ENCODE data around the gene OR11H6. TPM values are rescaled to one million over a fixed set of nuclear protein-coding genes. Genes with fewer than 3 reads are reported as not detected.
"Not testable (repeated sequence)": the region's sequence is repeated elsewhere in the genome, so short reads cannot be mapped to it uniquely, and the experiment has no call there.

Gene OR11H6
- total and polyA plus RNA-seq, 5 donors from 2014 or later, result not detected

GRCh38 chr14:20190596-20190995 is 32.9 kb upstream of the OR11H6 start, which contains the start of gene OR11G2:
TSS of gene OR11G2 (plus strand) at chr14:20190896. CDS start at chr14:20197438, 6,542 bp downstream.
- no peak for DNase-seq
- Histone ChIP-seq H3K4me3 (ENCODE audit: low read depth, low read length) (no peak within 1 kb of the TSS), H3K36me3 (ENCODE audit: control insufficient read depth, insufficient read depth, low read length) (no peaks in the 10 kb centered on the region), H3K27ac (ENCODE audit: insufficient read depth, low read length, poor library complexity, severe bottlenecking) (no peak within 1 kb of the TSS), H3K4me1 (ENCODE audit: control insufficient read depth, insufficient read depth, low read length, poor library complexity, severe bottlenecking) (no peaks in the 10 kb centered on the region), H3K9me3 (ENCODE audit: control insufficient read depth in 2 of 2, low read length in 2 of 2) (no peaks in the 10 kb centered on the region), H3K27me3 (ENCODE audit: control insufficient read depth, insufficient read depth, low read length) (no peaks in the 10 kb centered on the region)
- ATAC-seq (ENCODE audit: low read depth in 2 of 2), result no peak
- Mint-ChIP-seq H3K27me3 (peaks cover 15% of the 10 kb centered on the region), H3K9me3 (no peaks in the 10 kb centered on the region), H3K36me3 (no peaks in the 10 kb centered on the region), H3K4me3 (no peak within 1 kb of the TSS), H3K4me1 (peaks cover 0 to 2% (median 0%) of the 10 kb centered on the region in 4 donors), H3K27ac (no peak within 1 kb of the TSS)

- Histone ChIP-seq H3K9me3 (ENCODE audit: control insufficient read depth in 2 of 2, low read length in 2 of 2) (no peaks in the 10 kb centered on the region), H3K36me3 (ENCODE audit: control insufficient read depth, insufficient read depth, low read length) (no peaks in the 10 kb centered on the region), H3K4me3 (ENCODE audit: low read depth, low read length) (no peak overlapping the region), H3K27me3 (ENCODE audit: control insufficient read depth, insufficient read depth, low read length) (no peaks in the 10 kb centered on the region), H3K27ac (ENCODE audit: insufficient read depth, low read length, poor library complexity, severe bottlenecking) (no peak overlapping the region), H3K4me1 (ENCODE audit: control insufficient read depth, insufficient read depth, low read length, poor library complexity, severe bottlenecking) (no peaks in the 10 kb centered on the region)
- H3K4me3 Mint-ChIP-seq, result no peak overlapping the region
- peaks cover 0 to 2% (median 0%) of the 10 kb centered on the region in 4 donors for H3K4me1 Mint-ChIP-seq
- no peak for ATAC-seq (ENCODE audit: low read depth in 2 of 2)
- H3K9me3 Mint-ChIP-seq, result no peaks in the 10 kb centered on the region
- H3K27ac Mint-ChIP-seq, result no peak overlapping the region
- DNase-seq, result no peak
- H3K27me3 Mint-ChIP-seq, result peaks cover 15% of the 10 kb centered on the region
- no peaks in the 10 kb centered on the region for H3K36me3 Mint-ChIP-seq
Measured at GRCh38 chr14:20191396-20191795, 32.1 kb upstream of the OR11H6 start.

DNA sequence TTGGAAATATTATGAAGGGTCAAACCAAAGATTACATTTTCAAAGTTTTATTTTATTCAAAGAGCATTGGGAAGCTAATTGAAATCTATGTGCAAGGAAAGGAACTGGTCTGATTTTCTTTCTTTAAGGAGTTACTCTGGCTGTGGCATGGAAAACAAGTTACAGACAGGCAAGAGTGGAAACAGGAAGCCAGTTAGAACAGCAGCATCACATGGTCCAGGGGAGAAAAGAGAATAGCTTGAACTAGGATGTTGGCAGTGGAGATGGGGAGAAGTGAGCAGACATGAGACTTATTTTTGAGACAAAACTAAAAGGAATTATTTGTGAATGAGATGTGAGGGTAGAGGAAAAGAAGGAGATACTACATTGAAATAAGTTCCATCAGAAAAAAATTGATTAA is 29.4 kb upstream of the OR11H6 start:
- H3K27me3 ChIP-seq (ENCODE audit: control insufficient read depth, insufficient read depth, low read length), result peaks cover 2% of the 10 kb centered on the region
- Mint-ChIP-seq H3K4me3 (no peak overlapping the region), H3K4me1 (peaks cover 0 to 2% (median 0%) of the 10 kb centered on the region in 4 donors), H3K9me3 (peaks cover 0 to 1% (median 0%) of the 10 kb centered on the region in 7 donors), H3K36me3 (no peaks in the 10 kb centered on the region), H3K27ac (no peak overlapping the region), H3K27me3 (peaks cover 10% of the 10 kb centered on the region)
- no peaks in the 10 kb centered on the region for H3K9me3 ChIP-seq (ENCODE audit: control insufficient read depth in 2 of 2, low read length in 2 of 2)
- no peaks in the 10 kb centered on the region for H3K4me1 ChIP-seq (ENCODE audit: control insufficient read depth, insufficient read depth, low read length, poor library complexity, severe bottlenecking)
- H3K36me3 ChIP-seq (ENCODE audit: control insufficient read depth, insufficient read depth, low read length), result no peaks in the 10 kb centered on the region
- ATAC-seq (ENCODE audit: low read depth in 2 of 2) (no peak), DNase-seq (no peak)
- no peak overlapping the region for H3K27ac ChIP-seq (ENCODE audit: insufficient read depth, low read length, poor library complexity, severe bottlenecking)
- H3K4me3 ChIP-seq (ENCODE audit: low read depth, low read length), result no peak overlapping the region

DNA sequence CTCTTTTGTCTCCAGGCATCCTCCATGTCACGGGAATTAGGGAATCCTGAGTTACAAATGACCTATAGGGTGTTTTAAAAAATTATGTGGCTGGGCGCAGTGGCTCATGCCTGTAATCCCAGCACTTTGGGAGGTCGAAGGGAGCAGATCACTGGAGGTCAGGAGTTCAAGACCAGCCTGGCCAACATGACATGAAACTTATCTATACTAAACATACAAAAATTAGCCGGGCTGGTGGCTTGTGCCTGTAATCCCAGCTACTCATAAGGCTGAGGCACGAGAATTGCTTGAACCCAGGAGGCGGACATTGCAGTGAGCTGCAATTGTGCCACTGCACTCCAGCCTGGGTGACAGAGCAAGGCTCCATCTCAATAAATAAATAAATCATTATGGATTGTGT is 28.3 kb upstream of the OR11H6 start:
- H3K36me3 ChIP-seq (ENCODE audit: control insufficient read depth, insufficient read depth, low read length); H3K27me3 ChIP-seq (ENCODE audit: control insufficient read depth, insufficient read depth, low read length); H3K4me1 Mint-ChIP-seq; DNase-seq; H3K4me1 ChIP-seq (ENCODE audit: control insufficient read depth, insufficient read depth, low read length, poor library complexity, severe bottlenecking); H3K9me3 Mint-ChIP-seq; ATAC-seq (ENCODE audit: low read depth in 2 of 2); H3K36me3 Mint-ChIP-seq; H3K9me3 ChIP-seq (ENCODE audit: control insufficient read depth in 2 of 2, low read length in 2 of 2); H3K27ac Mint-ChIP-seq; H3K4me3 ChIP-seq (ENCODE audit: low read depth, low read length); H3K27ac ChIP-seq (ENCODE audit: insufficient read depth, low read length, poor library complexity, severe bottlenecking); H3K4me3 Mint-ChIP-seq: not testable (repeated sequence)
- peaks cover 12% of the 10 kb centered on the region for H3K27me3 Mint-ChIP-seq

DNA sequence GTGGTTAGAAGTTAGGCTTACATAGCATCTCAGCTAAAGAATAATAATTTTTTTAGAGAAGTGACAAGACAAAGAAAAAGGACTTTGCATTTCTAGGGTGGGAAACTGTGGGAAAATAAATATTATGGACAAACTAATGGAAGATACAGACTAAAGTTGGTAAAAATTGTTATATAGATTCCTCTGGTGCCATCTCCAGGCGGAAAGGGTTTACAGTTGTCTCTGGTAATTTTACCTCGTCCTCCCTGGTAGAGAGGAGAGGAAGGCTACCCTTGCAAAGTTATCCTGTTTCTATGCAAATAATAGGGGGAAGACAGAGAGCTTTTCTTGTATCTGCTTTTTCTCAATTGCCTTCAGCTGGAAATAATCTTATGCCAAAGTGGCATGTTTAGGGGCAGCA is 27.6 kb upstream of the OR11H6 start:
- no peak overlapping the region for H3K27ac Mint-ChIP-seq
- no peak overlapping the region for H3K4me3 Mint-ChIP-seq
- peaks cover 11% of the 10 kb centered on the region for H3K27me3 Mint-ChIP-seq
- H3K9me3 Mint-ChIP-seq, result peaks cover 0 to 3% (median 0%) of the 10 kb centered on the region in 7 donors
- H3K27me3 ChIP-seq (ENCODE audit: control insufficient read depth, insufficient read depth, low read length), result peaks cover 2% of the 10 kb centered on the region
- peaks cover 0 to 2% (median 0%) of the 10 kb centered on the region in 4 donors for H3K4me1 Mint-ChIP-seq
- no peaks in the 10 kb centered on the region for H3K9me3 ChIP-seq (ENCODE audit: control insufficient read depth in 2 of 2, low read length in 2 of 2)
- no peak overlapping the region for H3K27ac ChIP-seq (ENCODE audit: insufficient read depth, low read length, poor library complexity, severe bottlenecking)
- no peak overlapping the region for H3K4me3 ChIP-seq (ENCODE audit: low read depth, low read length)
- no peaks in the 10 kb centered on the region for H3K4me1 ChIP-seq (ENCODE audit: control insufficient read depth, insufficient read depth, low read length, poor library complexity, severe bottlenecking)
- no peaks in the 10 kb centered on the region for H3K36me3 ChIP-seq (ENCODE audit: control insufficient read depth, insufficient read depth, low read length)
- no peaks in the 10 kb centered on the region for H3K36me3 Mint-ChIP-seq
- DNase-seq (no peak), ATAC-seq (ENCODE audit: low read depth in 2 of 2) (no peak)

- DNase-seq, result no peak
- H3K9me3 Mint-ChIP-seq, result peaks cover 0 to 3% (median 0%) of the 10 kb centered on the region in 7 donors
- no peak overlapping the region for H3K27ac ChIP-seq (ENCODE audit: insufficient read depth, low read length, poor library complexity, severe bottlenecking)
- H3K4me3 ChIP-seq (ENCODE audit: low read depth, low read length), result no peak overlapping the region
- no peaks in the 10 kb centered on the region for H3K36me3 ChIP-seq (ENCODE audit: control insufficient read depth, insufficient read depth, low read length)
- no peaks in the 10 kb centered on the region for H3K4me1 ChIP-seq (ENCODE audit: control insufficient read depth, insufficient read depth, low read length, poor library complexity, severe bottlenecking)
- ATAC-seq (ENCODE audit: low read depth in 2 of 2), result no peak
- peaks cover 0 to 2% (median 0%) of the 10 kb centered on the region in 4 donors for H3K4me1 Mint-ChIP-seq
- no peak overlapping the region for H3K4me3 Mint-ChIP-seq
- H3K36me3 Mint-ChIP-seq, result no peaks in the 10 kb centered on the region
- no peaks in the 10 kb centered on the region for H3K9me3 ChIP-seq (ENCODE audit: control insufficient read depth in 2 of 2, low read length in 2 of 2)
- peaks cover 2% of the 10 kb centered on the region for H3K27me3 ChIP-seq (ENCODE audit: control insufficient read depth, insufficient read depth, low read length)
- no peak overlapping the region for H3K27ac Mint-ChIP-seq
- peaks cover 9% of the 10 kb centered on the region for H3K27me3 Mint-ChIP-seq
Measured at GRCh38 chr14:20197459-20197858, 26.1 kb upstream of the OR11H6 start.

DNA sequence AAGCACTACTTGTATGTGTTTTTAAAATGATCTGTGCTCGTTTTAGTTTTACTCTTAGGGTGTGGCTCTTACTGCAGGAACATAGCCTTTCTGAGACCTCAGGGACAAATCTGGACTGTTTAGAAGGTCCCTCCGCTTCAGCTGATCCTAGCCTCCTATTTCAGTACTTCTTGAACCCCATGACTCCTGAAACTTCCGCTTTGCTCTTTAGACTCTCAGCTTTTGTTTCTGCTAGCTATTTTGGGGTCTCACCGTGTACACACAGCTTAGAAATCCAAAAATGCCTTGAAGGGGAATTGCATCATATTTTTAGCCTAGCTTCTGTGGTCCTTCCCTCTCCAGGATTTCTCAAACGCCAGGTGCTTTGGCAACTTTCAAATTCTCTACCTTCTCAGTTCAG is 24.5 kb upstream of the OR11H6 start:
- Histone ChIP-seq H3K4me3 (ENCODE audit: low read depth, low read length) (no peak overlapping the region), H3K36me3 (ENCODE audit: control insufficient read depth, insufficient read depth, low read length) (no peaks in the 10 kb centered on the region), H3K4me1 (ENCODE audit: control insufficient read depth, insufficient read depth, low read length, poor library complexity, severe bottlenecking) (no peaks in the 10 kb centered on the region), H3K27ac (ENCODE audit: insufficient read depth, low read length, poor library complexity, severe bottlenecking) (no peak overlapping the region), H3K27me3 (ENCODE audit: control insufficient read depth, insufficient read depth, low read length) (peaks cover 2% of the 10 kb centered on the region), H3K9me3 (ENCODE audit: control insufficient read depth in 2 of 2, low read length in 2 of 2) (no peaks in the 10 kb centered on the region)
- no peaks in the 10 kb centered on the region for H3K36me3 Mint-ChIP-seq
- H3K27me3 Mint-ChIP-seq, result peaks cover 6% of the 10 kb centered on the region
- no peak overlapping the region for H3K4me3 Mint-ChIP-seq
- peak overlapping the region in 1 of 3 donors; percentile 15 for H3K27ac Mint-ChIP-seq
- H3K4me1 Mint-ChIP-seq, result peaks cover 0 to 2% (median 0%) of the 10 kb centered on the region in 4 donors
- peaks cover 0 to 5% (median 0%) of the 10 kb centered on the region in 7 donors for H3K9me3 Mint-ChIP-seq
- DNase-seq, result no peak
- ATAC-seq (ENCODE audit: low read depth in 2 of 2), result no peak

- Mint-ChIP-seq H3K4me3 (no peak overlapping the region), H3K27ac (no peak overlapping the region), H3K9me3 (peaks cover 0 to 4% (median 0%) of the 10 kb centered on the region in 7 donors), H3K27me3 (peaks cover 17% of the 10 kb centered on the region), H3K36me3 (no peaks in the 10 kb centered on the region), H3K4me1 (no peaks in the 10 kb centered on the region)
- no peaks in the 10 kb centered on the region for H3K9me3 ChIP-seq (ENCODE audit: control insufficient read depth in 2 of 2, low read length in 2 of 2)
- H3K27ac ChIP-seq (ENCODE audit: insufficient read depth, low read length, poor library complexity, severe bottlenecking), result no peak overlapping the region
- no peaks in the 10 kb centered on the region for H3K27me3 ChIP-seq (ENCODE audit: control insufficient read depth, insufficient read depth, low read length)
- DNase-seq (no peak), ATAC-seq (ENCODE audit: low read depth in 2 of 2) (no peak)
- H3K36me3 ChIP-seq (ENCODE audit: control insufficient read depth, insufficient read depth, low read length), result no peaks in the 10 kb centered on the region
- H3K4me1 ChIP-seq (ENCODE audit: control insufficient read depth, insufficient read depth, low read length, poor library complexity, severe bottlenecking), result no peaks in the 10 kb centered on the region
- no peak overlapping the region for H3K4me3 ChIP-seq (ENCODE audit: low read depth, low read length)
Measured at GRCh38 chr14:20204721-20205120, 18.8 kb upstream of the OR11H6 start.
